Measurements from ENCODE around the gene MIOX. TPM values are rescaled to one million over a fixed set of nuclear protein-coding genes. Genes with fewer than 3 reads are reported as not detected.

The MIOX gene
- total RNA-seq, 1 donor from 2014 or later = not detected

- peak within 1 kb of the TSS; percentile 84 for H3K27ac Mint-ChIP-seq (ENCODE audit: unreplicated experiment)
These were observed 20.8 kb downstream of the MIOX start, which contains the start of gene LMF2 for GRCh38 chr22:50507421-50507990. TSS of gene LMF2 (minus strand) at chr22:50507702. CDS start at chr22:50507675, 27 bp downstream.

DNA sequence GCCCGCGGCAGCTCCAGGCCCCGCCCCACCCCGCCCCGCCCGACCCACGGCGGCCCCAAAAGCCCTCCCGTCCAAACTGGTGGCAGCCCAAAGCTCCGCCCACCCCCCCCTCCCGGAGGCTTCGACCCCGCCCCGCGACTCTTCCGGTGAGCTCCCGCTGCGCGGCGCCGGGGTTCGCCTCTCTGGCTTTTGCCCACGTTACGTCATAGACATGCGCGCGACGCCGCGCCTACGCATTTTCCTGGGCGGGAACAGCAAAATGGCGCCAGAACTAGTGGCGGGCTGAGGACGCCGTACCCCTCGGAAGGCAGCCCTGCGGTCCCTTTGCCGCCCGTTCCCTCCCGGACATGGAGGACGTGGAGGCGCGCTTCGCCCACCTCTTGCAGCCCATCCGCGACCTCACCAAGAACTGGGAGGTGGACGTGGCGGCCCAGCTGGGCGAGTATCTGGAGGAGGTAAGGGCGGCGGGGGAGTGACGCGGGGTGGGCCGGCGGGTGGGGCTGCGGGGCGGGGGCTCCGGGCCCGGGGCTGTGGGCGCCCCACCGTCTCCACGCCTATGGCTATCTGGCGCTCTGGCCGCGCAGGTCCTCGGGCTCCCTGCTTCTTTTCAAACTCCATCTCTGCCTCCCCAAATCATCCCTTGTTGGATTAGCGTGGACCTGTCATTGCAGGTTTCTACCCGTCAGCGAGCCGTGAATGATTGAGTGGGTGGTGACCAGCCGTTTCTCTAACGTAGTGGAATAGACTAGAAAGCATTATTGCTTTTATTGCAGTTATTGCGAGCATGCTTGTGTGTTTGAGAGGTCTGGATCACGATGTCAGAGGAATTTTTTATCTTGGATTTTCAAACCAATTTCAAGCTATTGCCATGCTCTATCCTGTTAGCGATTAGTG is 21.6 kb downstream of the MIOX start, which contains the start of gene NCAPH2:
Gene NCAPH2 (plus strand): TSS at position 234 of the 894 bp plus-strand sequence. CDS start 114 bp downstream, at position 348.
- no peak for TF ChIP-seq CTCF (IDR thresholded peaks at IDR 0.05; ENCODE audit: unreplicated experiment)
- peak; percentile 96 for DNase-seq (ENCODE audit: low spot score)
- Mint-ChIP-seq H3K27ac (ENCODE audit: unreplicated experiment) (peak within 1 kb of the TSS; percentile 84), H3K4me1 (ENCODE audit: unreplicated experiment) (peaks cover 20% of the 10 kb centered on the region), H3K36me3 (ENCODE audit: low read depth, unreplicated experiment) (no peaks in the 10 kb centered on the region), H3K4me3 (ENCODE audit: unreplicated experiment) (peak within 1 kb of the TSS; percentile 95), H3K27me3 (ENCODE audit: unreplicated experiment) (peaks cover 7% of the 10 kb centered on the region), H3K9me3 (ENCODE audit: unreplicated experiment) (no peaks in the 10 kb centered on the region)

More at GRCh38 chr22:50507421-50507990, 20.8 kb downstream of the MIOX start, which contains the start of gene LMF2:
- Mint-ChIP-seq H3K9me3 (ENCODE audit: unreplicated experiment) (no peaks in the 10 kb centered on the region), H3K4me1 (ENCODE audit: unreplicated experiment) (peaks cover 20% of the 10 kb centered on the region), H3K4me3 (ENCODE audit: unreplicated experiment) (peak within 1 kb of the TSS; percentile 95), H3K27me3 (ENCODE audit: unreplicated experiment) (peaks cover 7% of the 10 kb centered on the region), H3K36me3 (ENCODE audit: low read depth, unreplicated experiment) (no peaks in the 10 kb centered on the region)
- no peak for TF ChIP-seq CTCF (IDR thresholded peaks at IDR 0.05; ENCODE audit: unreplicated experiment)
- peak; percentile 96 for DNase-seq (ENCODE audit: low spot score)

DNA sequence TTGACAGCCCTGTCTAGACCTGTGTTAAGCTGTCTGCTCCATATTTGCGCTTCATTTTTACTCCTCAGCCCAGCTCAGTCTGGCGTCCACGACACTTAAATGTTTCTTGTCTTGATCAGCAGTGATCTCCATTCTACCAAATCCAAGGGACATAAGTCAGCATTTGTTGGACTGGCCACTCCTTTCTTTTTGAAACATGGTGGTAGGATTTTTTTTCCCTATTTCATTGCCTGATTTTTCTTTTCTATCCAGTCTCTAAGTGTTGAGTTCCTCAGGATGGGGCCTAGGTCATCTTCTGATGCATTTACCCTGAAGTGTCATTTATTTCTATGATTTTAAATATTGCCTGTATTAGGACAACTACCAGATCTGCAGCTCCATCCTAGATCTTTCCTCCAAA is 22.2 kb downstream of the MIOX start:
- Mint-ChIP-seq H3K27me3 (ENCODE audit: unreplicated experiment) (peaks cover 10% of the 10 kb centered on the region), H3K4me1 (ENCODE audit: unreplicated experiment) (peaks cover 20% of the 10 kb centered on the region), H3K27ac (ENCODE audit: unreplicated experiment) (peak overlapping the region; percentile 84), H3K36me3 (ENCODE audit: low read depth, unreplicated experiment) (no peaks in the 10 kb centered on the region), H3K4me3 (ENCODE audit: unreplicated experiment) (peak overlapping the region; percentile 94), H3K9me3 (ENCODE audit: unreplicated experiment) (no peaks in the 10 kb centered on the region)
- no peak for DNase-seq (ENCODE audit: low spot score)
- no peak for TF ChIP-seq CTCF (IDR thresholded peaks at IDR 0.05; ENCODE audit: unreplicated experiment)

DNA sequence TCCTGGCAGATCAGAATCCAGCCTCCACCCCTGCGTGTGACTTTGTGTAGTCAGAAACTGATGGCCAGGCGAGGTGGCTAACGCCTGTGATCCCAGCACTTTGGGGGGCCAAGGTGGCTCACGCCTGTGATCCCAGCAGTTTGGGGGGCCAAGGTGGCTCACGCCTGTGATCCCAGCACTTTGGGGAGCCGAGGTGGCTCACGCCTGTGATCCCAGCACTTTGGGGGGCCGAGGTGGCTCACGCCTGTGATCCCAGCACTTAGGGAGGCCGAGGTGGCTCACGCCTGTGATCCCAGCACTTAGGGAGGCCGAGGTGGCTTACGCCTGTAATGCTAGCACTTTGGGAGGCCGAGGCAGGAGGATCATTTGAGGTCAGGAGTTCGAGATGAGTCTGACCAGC is 26.5 kb downstream of the MIOX start:
- H3K36me3 Mint-ChIP-seq (ENCODE audit: low read depth, unreplicated experiment) = peaks cover 4% of the 10 kb centered on the region
- H3K4me1 Mint-ChIP-seq (ENCODE audit: unreplicated experiment) = peaks cover 19% of the 10 kb centered on the region
- DNase-seq (ENCODE audit: low spot score) = no peak
- no peak overlapping the region for H3K4me3 Mint-ChIP-seq (ENCODE audit: unreplicated experiment)
- no peak overlapping the region for H3K27ac Mint-ChIP-seq (ENCODE audit: unreplicated experiment)
- peaks cover 11% of the 10 kb centered on the region for H3K27me3 Mint-ChIP-seq (ENCODE audit: unreplicated experiment)
- H3K9me3 Mint-ChIP-seq (ENCODE audit: unreplicated experiment) = no peaks in the 10 kb centered on the region
- no peak for TF ChIP-seq CTCF (IDR thresholded peaks at IDR 0.05; ENCODE audit: unreplicated experiment)

All from endothelial cell (in vitro differentiated cells).